RWPE1 (cell line): ENCODE measurements around the gene NIPBL.

Experiments
- CTCF ChIA-PET: fragments of 350-600 bp; sonication (Branson Sonifier 250); formaldehyde crosslinking; extraction: SDS; loops from one replicate; lab custom pipeline; 2021; lab: Yijun Ruan, JAX
- POLR2A ChIA-PET: fragments of 400-600 bp; formaldehyde crosslinking; extraction: SDS; loops from one replicate; lab custom pipeline; 2020; ENCODE audit warnings: antibody characterized with exemption; ENCODE audit not compliant: low non-redundant PET; lab: Yijun Ruan, JAX
- DNase-seq: peaks from one replicate; pipeline ENCODE4 v3.0.0; 2012; ENCODE audit warnings: low spot score
- H3K27ac ChIP-seq: fragments of 450-650 bp; 2 replicates; pipeline ENCODE4 v1.5.1; 2017
- CTCF ChIP-seq: fragments of 450-650 bp; conservative IDR thresholded peaks from 2 replicates; pipeline ENCODE4 v1.5.1; 2017; ENCODE audit warnings: low read depth, mild to moderate bottlenecking

NIPBL gene

GRCh38 chr5:36882250-36882649 is 5.7 kb downstream of the NIPBL start:
- no peak for DNase-seq
- CTCF ChIA-PET: interaction anchor here (1.0 kb wide), 1 partner anchor 64 kb away, joined by 4 read pairs; no protein-coding TSS in a partner anchor
- TF ChIP-seq CTCF: no peak
- no peak overlapping the region for H3K27ac ChIP-seq
- POLR2A ChIA-PET: no interaction called here

GRCh38 chr5:36883894-36884462 is 7.4 kb downstream of the NIPBL start:
- CTCF ChIA-PET: no interaction called here
- TF ChIP-seq CTCF: no peak
- H3K27ac ChIP-seq: no peak overlapping the region
- POLR2A ChIA-PET: no interaction called here
- no peak for DNase-seq

GRCh38 chr5:36885149-36885548 is 8.6 kb downstream of the NIPBL start:
- no peak for DNase-seq
- no peak overlapping the region for H3K27ac ChIP-seq
- TF ChIP-seq CTCF: no peak
- POLR2A ChIA-PET: no interaction called here
- CTCF ChIA-PET: no interaction called here

- POLR2A ChIA-PET: no interaction called here
- H3K27ac ChIP-seq: no peak overlapping the region
- CTCF ChIA-PET: no interaction called here
- no peak for DNase-seq
- no peak for TF ChIP-seq CTCF
Observed at GRCh38 chr5:36885566-36886485, 9.3 kb downstream of the NIPBL start.

GRCh38 chr5:36886791-36887190 is 10.2 kb downstream of the NIPBL start:
- no peak for DNase-seq
- no peak overlapping the region for H3K27ac ChIP-seq
- CTCF ChIA-PET: interaction anchor here (0.9 kb wide), 1 partner anchor 42 kb away, joined by 3 read pairs; no protein-coding TSS in a partner anchor
- POLR2A ChIA-PET: no interaction called here
- TF ChIP-seq CTCF: no peak

- H3K27ac ChIP-seq: no peak overlapping the region
- ChIA-PET CTCF (interaction anchor here (0.5 kb wide), 1 partner anchor 473 kb away, joined by 3 read pairs; no protein-coding TSS in a partner anchor), POLR2A (no interaction called here)
- DNase-seq: peak; percentile 15
- TF ChIP-seq CTCF: no peak
Observed at GRCh38 chr5:36887532-36887931, 11.0 kb downstream of the NIPBL start.
